ENCODE measurements around the gene S100A6. TPM values are rescaled to one million over a fixed set of nuclear protein-coding genes. Genes with fewer than 3 reads are reported as not detected.

S100A6 gene
- total RNA-seq, 1 experiment from 2014 or later = 106 TPM

DNA sequence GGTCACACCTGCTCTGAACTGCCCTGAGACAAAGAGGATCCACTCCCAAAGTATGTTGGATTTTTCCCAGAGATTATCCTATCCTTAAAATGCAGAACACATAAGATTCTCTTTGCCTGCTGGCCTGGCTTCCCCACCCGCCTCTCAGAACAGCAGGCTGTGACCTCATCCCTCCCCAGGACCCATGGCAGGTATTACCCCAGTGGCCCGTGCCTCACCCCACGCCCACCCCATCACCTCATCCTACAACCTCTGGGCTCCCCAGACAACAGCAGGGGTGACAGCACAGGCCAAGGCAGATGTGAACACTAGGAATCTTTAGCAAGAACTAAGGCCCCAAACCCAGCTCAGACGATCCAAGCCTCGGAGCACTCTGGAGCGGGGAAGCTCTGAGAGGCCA lies 40.3 kb downstream of the S100A6 start:
- no peak overlapping the region for H3K4me3 ChIP-seq (ENCODE audit: low read depth, low read length, poor library complexity, severe bottlenecking)
- ChIA-PET CTCF (interaction anchor here (0.6 to 2.4 kb wide), 4 partner anchors 10 to 144 kb away, joined by 3 to 20 read pairs (median 10); no protein-coding TSS in a partner anchor), POLR2A (ENCODE audit: low non-redundant PET) (interaction anchor here (0.6 kb wide), 1 partner anchor 213 kb away, joined by 3 read pairs; no protein-coding TSS in a partner anchor)
- H3K4me1 ChIP-seq (ENCODE audit: insufficient read depth, low read length, poor library complexity, severe bottlenecking) = peaks cover 6% of the 10 kb centered on the region
- no peak overlapping the region for H3K27ac ChIP-seq (ENCODE audit: low read depth, low read length, poor library complexity, severe bottlenecking)
- no TSS peak for BruUV-seq (replicated peaks)
- no peak for TF ChIP-seq EZH2 (IDR thresholded peaks at IDR 0.05; ENCODE audit: borderline replicate concordance, low read depth, low read length, poor library complexity, severe bottlenecking)
- TF ChIP-seq, protein P1, sequence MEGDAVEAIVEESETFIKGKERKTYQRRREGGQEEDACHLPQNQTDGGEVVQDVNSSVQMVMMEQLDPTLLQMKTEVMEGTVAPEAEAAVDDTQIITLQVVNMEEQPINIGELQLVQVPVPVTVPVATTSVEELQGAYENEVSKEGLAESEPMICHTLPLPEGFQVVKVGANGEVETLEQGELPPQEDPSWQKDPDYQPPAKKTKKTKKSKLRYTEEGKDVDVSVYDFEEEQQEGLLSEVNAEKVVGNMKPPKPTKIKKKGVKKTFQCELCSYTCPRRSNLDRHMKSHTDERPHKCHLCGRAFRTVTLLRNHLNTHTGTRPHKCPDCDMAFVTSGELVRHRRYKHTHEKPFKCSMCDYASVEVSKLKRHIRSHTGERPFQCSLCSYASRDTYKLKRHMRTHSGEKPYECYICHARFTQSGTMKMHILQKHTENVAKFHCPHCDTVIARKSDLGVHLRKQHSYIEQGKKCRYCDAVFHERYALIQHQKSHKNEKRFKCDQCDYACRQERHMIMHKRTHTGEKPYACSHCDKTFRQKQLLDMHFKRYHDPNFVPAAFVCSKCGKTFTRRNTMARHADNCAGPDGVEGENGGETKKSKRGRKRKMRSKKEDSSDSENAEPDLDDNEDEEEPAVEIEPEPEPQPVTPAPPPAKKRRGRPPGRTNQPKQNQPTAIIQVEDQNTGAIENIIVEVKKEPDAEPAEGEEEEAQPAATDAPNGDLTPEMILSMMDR (conservative IDR thresholded peaks at IDR 0.05; ENCODE audit: low read depth, low read length) = no peak
- intact Hi-C loops (cut with micrococcal nuclease; ENCODE audit: unreplicated experiment) = loop anchor here (1.0 kb wide), 2 partner anchors 30 to 143 kb away; no protein-coding TSS in a partner anchor
- H3K9me3 ChIP-seq (ENCODE audit: low read depth, low read length, poor library complexity, severe bottlenecking) = no peaks in the 10 kb centered on the region
- peaks cover 12% of the 10 kb centered on the region for H3K27me3 ChIP-seq (replicated peaks; ENCODE audit: insufficient read depth, low read depth, low read length, poor library complexity)
- no peaks in the 10 kb centered on the region for H3K36me3 ChIP-seq (ENCODE audit: insufficient read depth, low read length, poor library complexity, severe bottlenecking)
- no peak for DNase-seq (ENCODE audit: low spot score)

DNA sequence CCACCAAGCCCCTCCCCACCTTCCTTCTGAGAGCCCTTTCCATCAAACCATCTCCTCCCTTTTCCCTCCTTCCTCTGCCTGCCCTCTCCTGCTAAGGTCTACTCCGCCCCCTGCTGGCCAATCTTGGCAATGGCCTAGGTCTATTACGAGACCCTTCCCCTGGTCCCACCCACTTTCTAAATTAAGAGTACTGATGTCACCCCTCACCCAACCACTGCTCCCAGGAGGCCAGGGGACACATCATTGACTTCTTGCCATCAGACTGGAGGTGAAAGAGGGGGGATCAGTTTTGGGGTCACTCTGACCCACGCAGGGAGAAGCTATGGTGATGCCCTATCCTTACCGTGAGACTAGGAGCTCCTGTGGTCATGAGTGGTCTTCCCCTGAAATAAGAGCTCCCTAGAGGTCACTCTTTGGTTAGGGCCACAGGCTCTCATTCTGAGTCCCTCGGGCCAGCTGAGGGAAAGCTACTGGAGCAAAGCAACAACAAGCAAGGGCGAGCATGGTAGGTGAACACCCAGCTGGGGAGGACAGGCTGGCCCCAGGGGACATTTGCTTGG lies 40.7 kb downstream of the S100A6 start:
- peaks cover 12% of the 10 kb centered on the region for H3K27me3 ChIP-seq (replicated peaks; ENCODE audit: insufficient read depth, low read depth, low read length, poor library complexity)
- intact Hi-C loops (cut with micrococcal nuclease; ENCODE audit: unreplicated experiment) = loop anchor here (1.0 kb wide), 2 partner anchors 30 to 143 kb away; no protein-coding TSS in a partner anchor
- H3K9me3 ChIP-seq (ENCODE audit: low read depth, low read length, poor library complexity, severe bottlenecking) = no peaks in the 10 kb centered on the region
- peak; percentile 79 for DNase-seq (ENCODE audit: low spot score)
- ChIA-PET CTCF (interaction anchor here (0.5 to 2.4 kb wide), 6 partner anchors 10 to 144 kb away, joined by 3 to 20 read pairs (median 4); no protein-coding TSS in a partner anchor), POLR2A (ENCODE audit: low non-redundant PET) (interaction anchor here (0.6 kb wide), 1 partner anchor 213 kb away, joined by 3 read pairs; no protein-coding TSS in a partner anchor)
- TF ChIP-seq, protein P1 (conservative IDR thresholded peaks at IDR 0.05; ENCODE audit: low read depth, low read length) = peak; percentile 94
- no peak for TF ChIP-seq EZH2 (IDR thresholded peaks at IDR 0.05; ENCODE audit: borderline replicate concordance, low read depth, low read length, poor library complexity, severe bottlenecking)
- BruUV-seq (replicated peaks) = no TSS peak
- H3K27ac ChIP-seq (ENCODE audit: low read depth, low read length, poor library complexity, severe bottlenecking) = no peak overlapping the region
- peaks cover 9% of the 10 kb centered on the region for H3K4me1 ChIP-seq (ENCODE audit: insufficient read depth, low read length, poor library complexity, severe bottlenecking)
- no peak overlapping the region for H3K4me3 ChIP-seq (ENCODE audit: low read depth, low read length, poor library complexity, severe bottlenecking)
- no peaks in the 10 kb centered on the region for H3K36me3 ChIP-seq (ENCODE audit: insufficient read depth, low read length, poor library complexity, severe bottlenecking)

DNA sequence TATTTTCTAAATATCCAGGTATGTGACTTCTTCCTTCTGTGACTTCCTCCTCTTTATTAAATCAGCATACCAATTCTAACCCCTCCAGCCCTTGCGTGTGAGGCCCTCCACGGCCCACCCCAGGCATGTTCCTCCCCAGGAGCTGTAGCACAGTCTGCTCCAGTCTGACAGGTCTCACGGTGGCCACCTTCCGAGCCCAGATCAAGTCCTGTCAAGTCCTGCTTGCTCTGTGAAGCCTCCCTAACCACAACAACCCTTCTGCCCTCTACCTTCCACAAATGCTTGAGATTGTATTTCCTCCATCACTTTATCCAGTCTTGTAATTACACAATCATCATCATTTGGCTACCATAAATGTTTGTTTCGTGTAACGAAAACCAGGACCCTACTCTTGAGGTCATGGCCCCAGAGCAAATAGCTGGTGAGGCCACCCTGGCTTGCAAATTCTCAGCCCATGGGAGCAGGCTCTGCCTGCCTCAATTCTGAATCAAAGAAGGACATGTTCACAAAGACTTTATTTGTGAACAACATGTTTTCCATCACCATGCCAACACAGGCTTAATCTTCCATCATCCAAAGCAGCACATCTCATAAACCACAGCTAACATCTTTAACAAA lies 42.3 kb downstream of the S100A6 start:
- Histone ChIP-seq H3K4me1 (ENCODE audit: insufficient read depth, low read length, poor library complexity, severe bottlenecking) (peaks cover 9% of the 10 kb centered on the region), H3K27me3 (replicated peaks; ENCODE audit: insufficient read depth, low read depth, low read length, poor library complexity) (peaks cover 6% of the 10 kb centered on the region), H3K4me3 (ENCODE audit: low read depth, low read length, poor library complexity, severe bottlenecking) (no peak overlapping the region), H3K27ac (ENCODE audit: low read depth, low read length, poor library complexity, severe bottlenecking) (no peak overlapping the region), H3K9me3 (ENCODE audit: low read depth, low read length, poor library complexity, severe bottlenecking) (no peaks in the 10 kb centered on the region), H3K36me3 (ENCODE audit: insufficient read depth, low read length, poor library complexity, severe bottlenecking) (no peaks in the 10 kb centered on the region)
- intact Hi-C loops (cut with micrococcal nuclease; ENCODE audit: unreplicated experiment) = no loop called here
- ChIA-PET CTCF (interaction anchor here (2.4 kb wide), 1 partner anchor 139 kb away, joined by 20 read pairs; no protein-coding TSS in a partner anchor), POLR2A (ENCODE audit: low non-redundant PET) (no interaction called here)
- DNase-seq (ENCODE audit: low spot score) = no peak
- no TSS peak for BruUV-seq (replicated peaks)
- no peak for TF ChIP-seq EZH2 (IDR thresholded peaks at IDR 0.05; ENCODE audit: borderline replicate concordance, low read depth, low read length, poor library complexity, severe bottlenecking)
- TF ChIP-seq, protein P1 (conservative IDR thresholded peaks at IDR 0.05; ENCODE audit: low read depth, low read length) = no peak
